Gastrocnemius medialis (tissue), 4 donors: Measurements from ENCODE around the gene ME1.

Experiments used
- POLR2A ChIP-seq, 2 donors: fragments of 450-650 bp; IDR thresholded peaks; one replicate each; pipeline ENCODE4 v1.6.1; 2017; ENCODE audit warnings: antibody characterized with exemption in 2 of 2, mild to moderate bottlenecking in 2 of 2, moderate library complexity in 2 of 2
- TF ChIP-seq, protein P1 (sequence below), 5 experiments: fragments of 450-650 bp in 3 of 5; fragments of 200-600 bp in 2 of 5; sonication (generic) in 2 of 5; IDR thresholded peaks in 4 of 5; conservative IDR thresholded peaks in 1 of 5; 1 replicate in 4 of 5; 2 replicates in 1 of 5; pipeline ENCODE4 v1.5.1; 2016 to 2019; ENCODE audit warnings: antibody characterized with exemption in 5 of 5, mild to moderate bottlenecking in 3 of 5, moderate library complexity in 3 of 5

DNA sequence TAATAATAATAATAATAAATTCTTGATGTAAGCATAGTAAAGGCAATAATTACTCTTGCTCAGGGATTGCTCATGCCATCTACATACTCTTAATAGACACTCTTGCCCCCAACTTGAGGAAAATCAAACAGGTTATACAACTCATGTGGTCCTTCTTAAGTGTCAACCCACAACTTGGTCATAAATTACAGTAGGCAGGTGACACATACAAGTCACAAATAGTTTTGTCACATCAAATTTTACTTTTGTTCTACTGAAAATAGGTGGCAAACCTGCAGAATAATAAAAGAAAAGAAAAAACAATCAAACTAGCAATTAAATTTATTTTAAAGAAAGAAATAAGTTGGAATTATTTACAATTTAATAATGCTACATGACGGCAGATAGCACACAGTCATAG lies 1.6 kb downstream of the ME1 start:
- TF ChIP-seq POLR2A (IDR thresholded peaks at IDR 0.05): no peak
- TF ChIP-seq, protein P1, sequence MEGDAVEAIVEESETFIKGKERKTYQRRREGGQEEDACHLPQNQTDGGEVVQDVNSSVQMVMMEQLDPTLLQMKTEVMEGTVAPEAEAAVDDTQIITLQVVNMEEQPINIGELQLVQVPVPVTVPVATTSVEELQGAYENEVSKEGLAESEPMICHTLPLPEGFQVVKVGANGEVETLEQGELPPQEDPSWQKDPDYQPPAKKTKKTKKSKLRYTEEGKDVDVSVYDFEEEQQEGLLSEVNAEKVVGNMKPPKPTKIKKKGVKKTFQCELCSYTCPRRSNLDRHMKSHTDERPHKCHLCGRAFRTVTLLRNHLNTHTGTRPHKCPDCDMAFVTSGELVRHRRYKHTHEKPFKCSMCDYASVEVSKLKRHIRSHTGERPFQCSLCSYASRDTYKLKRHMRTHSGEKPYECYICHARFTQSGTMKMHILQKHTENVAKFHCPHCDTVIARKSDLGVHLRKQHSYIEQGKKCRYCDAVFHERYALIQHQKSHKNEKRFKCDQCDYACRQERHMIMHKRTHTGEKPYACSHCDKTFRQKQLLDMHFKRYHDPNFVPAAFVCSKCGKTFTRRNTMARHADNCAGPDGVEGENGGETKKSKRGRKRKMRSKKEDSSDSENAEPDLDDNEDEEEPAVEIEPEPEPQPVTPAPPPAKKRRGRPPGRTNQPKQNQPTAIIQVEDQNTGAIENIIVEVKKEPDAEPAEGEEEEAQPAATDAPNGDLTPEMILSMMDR (IDR thresholded peaks at IDR 0.05 in 4 of 5, conservative IDR thresholded peaks at IDR 0.05 in 1 of 5): no peak
